ENCODE data around the gene COL23A1. TPM values are rescaled to one million over a fixed set of nuclear protein-coding genes. Genes with fewer than 3 reads are reported as not detected.

COL23A1 gene
- total RNA-seq, 1 donor from 2014 or later = 4.3 TPM

DNA sequence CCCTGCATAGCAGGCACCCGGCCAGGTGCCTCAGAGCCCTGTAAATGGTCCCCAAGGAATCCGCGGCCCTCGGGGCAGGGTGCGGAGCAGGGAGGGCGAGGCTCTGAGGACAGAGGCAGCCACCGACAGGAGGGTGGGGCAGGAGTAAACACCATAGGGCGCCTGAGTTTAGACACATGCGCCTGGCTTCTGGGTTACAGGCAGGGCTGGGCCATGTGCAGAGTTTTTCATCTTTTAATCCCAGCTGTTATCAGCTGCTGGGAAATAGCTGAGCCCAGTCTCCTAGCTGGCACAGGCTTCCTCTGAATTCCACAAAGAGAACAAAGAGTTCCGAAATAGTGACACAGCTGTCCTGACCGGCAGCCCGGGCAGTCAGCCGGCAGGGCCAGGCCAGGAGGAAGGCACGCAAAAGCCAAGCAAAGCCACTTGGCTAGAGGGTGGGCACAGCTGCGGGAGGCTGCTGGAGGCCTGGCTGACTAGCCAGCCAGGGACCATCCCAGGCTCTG, 258.6 kb downstream of the COL23A1 start:
- Histone ChIP-seq H3K4me1 (peaks cover 3 to 11% of the 10 kb centered on the region in 2 donors), H3K9me3 (no peaks in the 10 kb centered on the region), H3K27ac (no peak overlapping the region), H3K27me3 (no peaks in the 10 kb centered on the region), H3K4me3 (peak overlapping the region in 1 of 2 donors; percentile 12), H3K36me3 (no peaks in the 10 kb centered on the region)
- intact Hi-C loops (cut with DNase I) = no loop called here
- no peak for DNase-seq (ENCODE audit: low spot score in 2 of 2)
- TF ChIP-seq, protein P1, sequence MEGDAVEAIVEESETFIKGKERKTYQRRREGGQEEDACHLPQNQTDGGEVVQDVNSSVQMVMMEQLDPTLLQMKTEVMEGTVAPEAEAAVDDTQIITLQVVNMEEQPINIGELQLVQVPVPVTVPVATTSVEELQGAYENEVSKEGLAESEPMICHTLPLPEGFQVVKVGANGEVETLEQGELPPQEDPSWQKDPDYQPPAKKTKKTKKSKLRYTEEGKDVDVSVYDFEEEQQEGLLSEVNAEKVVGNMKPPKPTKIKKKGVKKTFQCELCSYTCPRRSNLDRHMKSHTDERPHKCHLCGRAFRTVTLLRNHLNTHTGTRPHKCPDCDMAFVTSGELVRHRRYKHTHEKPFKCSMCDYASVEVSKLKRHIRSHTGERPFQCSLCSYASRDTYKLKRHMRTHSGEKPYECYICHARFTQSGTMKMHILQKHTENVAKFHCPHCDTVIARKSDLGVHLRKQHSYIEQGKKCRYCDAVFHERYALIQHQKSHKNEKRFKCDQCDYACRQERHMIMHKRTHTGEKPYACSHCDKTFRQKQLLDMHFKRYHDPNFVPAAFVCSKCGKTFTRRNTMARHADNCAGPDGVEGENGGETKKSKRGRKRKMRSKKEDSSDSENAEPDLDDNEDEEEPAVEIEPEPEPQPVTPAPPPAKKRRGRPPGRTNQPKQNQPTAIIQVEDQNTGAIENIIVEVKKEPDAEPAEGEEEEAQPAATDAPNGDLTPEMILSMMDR (IDR thresholded peaks at IDR 0.05) = no peak

DNA sequence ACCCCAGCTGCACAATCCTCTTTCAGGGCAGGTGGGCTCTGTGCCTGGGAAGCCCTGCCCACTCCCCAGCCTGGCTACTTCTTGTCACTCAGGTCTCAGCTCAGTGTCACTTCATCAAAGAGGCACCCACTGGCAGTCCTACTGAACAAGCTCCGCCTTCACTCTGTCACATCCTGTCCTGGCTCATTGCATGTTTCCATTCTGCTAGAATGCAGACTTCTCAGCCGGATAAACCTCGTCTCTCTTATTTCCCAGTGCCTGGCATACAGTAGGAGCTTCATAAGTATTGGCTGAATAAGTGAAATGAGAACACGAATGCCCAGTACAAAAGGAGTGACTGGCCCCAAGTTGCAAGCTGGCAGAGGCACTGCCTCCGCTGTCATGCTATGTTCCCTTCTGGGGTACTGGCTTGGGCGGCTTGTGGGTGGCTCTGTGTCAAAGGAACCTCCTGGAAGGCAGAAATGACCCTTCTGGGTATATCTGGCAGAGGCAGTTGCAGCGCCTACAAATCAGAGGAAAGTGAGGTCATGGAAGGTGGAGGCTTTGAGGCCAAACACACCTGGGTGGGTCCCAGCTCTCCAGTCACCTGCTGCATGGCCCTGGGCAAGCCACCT, 259.3 kb downstream of the COL23A1 start:
- Histone ChIP-seq H3K27me3 (no peaks in the 10 kb centered on the region), H3K27ac (no peak overlapping the region), H3K36me3 (no peaks in the 10 kb centered on the region), H3K4me1 (peaks cover 3 to 11% of the 10 kb centered on the region in 2 donors), H3K4me3 (peak overlapping the region in 1 of 2 donors; percentile 12), H3K9me3 (no peaks in the 10 kb centered on the region)
- no peak for DNase-seq (ENCODE audit: low spot score in 2 of 2)
- intact Hi-C loops (cut with DNase I) = no loop called here
- TF ChIP-seq, protein P1 (IDR thresholded peaks at IDR 0.05) = no peak

DNA sequence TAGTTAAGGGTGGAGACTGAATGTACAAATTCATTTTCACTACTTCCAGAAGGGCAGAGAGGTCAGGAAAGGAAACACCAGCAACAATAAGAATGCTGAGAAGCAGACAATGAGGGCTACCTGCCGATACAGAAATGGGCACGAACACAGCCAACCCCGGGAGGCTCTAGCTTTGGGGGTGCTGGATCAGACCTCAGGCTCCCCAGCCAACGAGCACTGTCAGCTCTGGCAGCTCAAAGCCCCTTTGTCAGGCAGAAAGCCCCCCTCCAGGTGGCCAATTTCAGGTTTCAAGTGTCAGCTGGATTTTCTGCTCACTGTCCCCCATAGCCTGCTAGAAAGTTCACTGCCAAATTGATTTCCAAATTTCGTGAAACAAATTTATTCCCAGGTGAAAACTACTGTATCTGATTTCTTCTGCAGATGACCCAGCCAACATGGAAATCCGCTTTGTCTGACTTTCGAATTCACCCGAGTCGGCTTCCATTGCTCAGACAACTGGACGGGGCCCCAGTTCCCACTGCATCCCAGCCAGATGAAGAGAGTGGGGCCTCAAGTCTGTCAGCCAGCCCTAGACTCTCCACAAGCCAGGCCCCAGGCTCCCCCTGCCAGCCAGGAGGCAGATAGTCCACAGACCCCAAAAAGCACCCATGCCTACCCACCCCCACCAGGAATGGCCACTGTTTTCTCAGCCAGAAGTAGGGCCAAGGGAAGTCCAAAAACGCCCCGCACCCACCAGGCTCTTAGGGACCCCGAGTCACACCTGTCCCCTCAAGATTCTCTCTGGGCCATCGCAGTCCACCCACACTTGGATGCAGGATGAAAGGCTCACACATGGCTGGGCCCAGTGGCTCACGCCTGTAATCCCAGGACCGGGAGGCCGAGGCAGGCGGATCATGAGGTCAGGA, 261.1 kb downstream of the COL23A1 start:
- peaks cover 3 to 11% of the 10 kb centered on the region in 2 donors for H3K4me1 ChIP-seq
- no peaks in the 10 kb centered on the region for H3K9me3 ChIP-seq
- H3K4me3 ChIP-seq = no peak overlapping the region
- H3K36me3 ChIP-seq = no peaks in the 10 kb centered on the region
- intact Hi-C loops (cut with DNase I) = no loop called here
- TF ChIP-seq, protein P1 (IDR thresholded peaks at IDR 0.05) = no peak
- H3K27me3 ChIP-seq = no peaks in the 10 kb centered on the region
- no peak overlapping the region for H3K27ac ChIP-seq
- no peak for DNase-seq (ENCODE audit: low spot score in 2 of 2)

DNA sequence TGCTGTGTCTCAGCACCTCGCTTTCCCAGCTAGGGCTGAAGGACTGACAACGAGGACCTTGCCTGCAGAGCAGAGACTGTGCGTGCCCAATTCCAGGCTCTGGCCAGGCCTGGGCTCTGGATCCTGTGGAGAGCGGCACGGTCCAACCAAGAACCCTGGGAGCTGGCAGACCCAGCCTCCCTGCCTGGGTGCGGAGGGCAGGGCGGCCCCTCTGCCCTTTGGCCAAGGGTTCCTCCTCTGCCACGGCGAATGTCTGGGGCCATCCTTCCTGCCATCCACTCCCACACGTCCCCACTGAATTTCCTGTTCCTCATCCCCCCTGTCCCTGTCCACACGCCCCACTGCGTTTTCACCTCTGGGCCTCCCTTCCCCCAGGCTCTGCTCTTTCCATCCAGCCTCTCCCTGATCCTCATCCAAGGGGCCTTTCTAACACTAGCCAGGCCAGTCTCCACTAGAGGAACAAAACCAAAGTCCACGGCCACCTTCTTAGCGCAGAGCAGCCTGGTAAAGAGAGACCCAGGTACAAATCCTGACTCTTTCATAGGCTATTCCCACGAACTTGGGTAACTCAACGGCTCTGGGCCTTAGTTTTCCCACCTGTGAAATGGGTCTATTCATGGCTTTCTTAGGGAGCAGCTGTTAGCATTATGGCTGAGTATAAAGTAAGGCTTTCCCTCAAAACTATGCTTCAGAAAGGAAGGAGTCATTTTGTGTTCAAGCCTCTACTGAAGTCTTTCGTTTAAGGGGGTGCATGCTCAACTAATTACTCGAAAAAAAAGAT, 262.1 kb downstream of the COL23A1 start:
- no peaks in the 10 kb centered on the region for H3K36me3 ChIP-seq
- H3K4me3 ChIP-seq = no peak overlapping the region
- no peak overlapping the region for H3K27ac ChIP-seq
- TF ChIP-seq, protein P1 (IDR thresholded peaks at IDR 0.05) = no peak
- H3K9me3 ChIP-seq = no peaks in the 10 kb centered on the region
- no peaks in the 10 kb centered on the region for H3K27me3 ChIP-seq
- intact Hi-C loops (cut with DNase I) = no loop called here
- peaks cover 3 to 11% of the 10 kb centered on the region in 2 donors for H3K4me1 ChIP-seq
- no peak for DNase-seq (ENCODE audit: low spot score in 2 of 2)

DNA sequence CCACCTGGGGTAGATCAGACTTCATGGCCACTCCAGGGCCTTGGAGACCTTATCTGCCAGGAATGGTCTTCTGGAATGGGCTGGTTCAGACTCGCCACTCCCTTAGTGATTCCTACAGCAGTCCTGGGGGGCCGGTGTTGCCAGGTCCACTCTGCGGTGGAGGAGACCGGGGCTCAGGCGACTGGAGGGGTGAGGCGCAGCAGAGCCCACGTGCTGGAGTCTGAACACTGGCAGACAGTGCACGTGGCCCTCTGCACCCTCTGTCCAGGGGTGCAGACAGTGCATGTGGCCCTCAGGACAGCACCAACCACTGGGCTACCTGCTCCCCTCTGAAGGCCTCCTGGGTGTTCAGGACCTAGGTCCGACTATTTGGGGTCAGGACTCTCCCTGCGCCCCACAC, 262.7 kb downstream of the COL23A1 start:
- intact Hi-C loops (cut with DNase I) = no loop called here
- Histone ChIP-seq H3K36me3 (no peaks in the 10 kb centered on the region), H3K4me3 (no peak overlapping the region), H3K9me3 (no peaks in the 10 kb centered on the region), H3K4me1 (peaks cover 3 to 11% of the 10 kb centered on the region in 2 donors), H3K27ac (no peak overlapping the region), H3K27me3 (no peaks in the 10 kb centered on the region)
- DNase-seq (ENCODE audit: low spot score in 2 of 2) = no peak
- TF ChIP-seq, protein P1 (IDR thresholded peaks at IDR 0.05) = no peak

All from ascending aorta (tissue), 2 donors.